SK-N-SH treated with all-trans-retinoic acid at 6 μM for 48 hours (cell line): ENCODE results near the gene A4GNT.
"Not testable (repeated sequence)": the region's sequence is repeated elsewhere in the genome, so short reads cannot be mapped to it uniquely, and the experiment has no call there.

ENCODE experiments used
- ATAC-seq: fragments of 200-7000 bp; cut with Tn5 transposase; 3 replicates; pipeline ENCODE4 v1.9.1; 2020; ENCODE audit warnings: mild to moderate bottlenecking, moderate library complexity
- ARNTL ChIP-seq: fragments of 450-650 bp; formaldehyde crosslinking; IDR thresholded peaks from 2 replicates; pipeline ENCODE4 v1.5.0; 2020; ENCODE audit warnings: low read depth, mild to moderate bottlenecking, moderate library complexity, borderline replicate concordance
- BACH2 ChIP-seq: fragments of 250-450 bp; sonication (Bioruptor Pico); IDR thresholded peaks from 2 replicates; pipeline ENCODE4 v1.9.0; 2021; ENCODE audit warnings: mild to moderate bottlenecking, borderline replicate concordance
- CREB5 ChIP-seq: fragments of 250-450 bp; sonication (Bioruptor Pico); IDR thresholded peaks from 2 replicates; pipeline ENCODE4 v1.5.1; 2020; ENCODE audit warnings: low read depth, mild to moderate bottlenecking, moderate library complexity
- CSDC2 ChIP-seq: fragments of 250-450 bp; sonication (Bioruptor Pico); IDR thresholded peaks from 2 replicates; pipeline ENCODE4 v1.5.0; 2020; ENCODE audit warnings: mild to moderate bottlenecking, moderate library complexity
- CSRNP3 ChIP-seq: fragments of 250-450 bp; sonication (Bioruptor Pico); IDR thresholded peaks from 2 replicates; pipeline ENCODE4 v1.5.1; 2021; ENCODE audit warnings: mild to moderate bottlenecking, moderate library complexity
- ESRRG ChIP-seq: fragments of 250-450 bp; sonication (Bioruptor Pico); IDR thresholded peaks from 2 replicates; pipeline ENCODE4 v1.6.1; 2021; ENCODE audit warnings: mild to moderate bottlenecking
- GLIS3 ChIP-seq: fragments of 250-450 bp; sonication (Bioruptor Pico); IDR thresholded peaks from 2 replicates; pipeline ENCODE4 v1.5.0; 2020; ENCODE audit warnings: mild to moderate bottlenecking, moderate library complexity
- ISL1 ChIP-seq: fragments of 250-450 bp; sonication (Bioruptor Pico); IDR thresholded peaks from 2 replicates; pipeline ENCODE4 v2.1.2; 2022; ENCODE audit warnings: mild to moderate bottlenecking, moderate library complexity
- OSR1 ChIP-seq: fragments of 250-450 bp; sonication (Bioruptor Pico); IDR thresholded peaks from 2 replicates; pipeline ENCODE4 v1.8.0; 2022; ENCODE audit warnings: moderate library complexity, mild to moderate bottlenecking, inconsistent platforms
- PATZ1 ChIP-seq: fragments of 250-450 bp; sonication (Bioruptor Pico); IDR thresholded peaks from 2 replicates; pipeline ENCODE4 v1.8.0; 2020; ENCODE audit warnings: mild to moderate bottlenecking, moderate library complexity, borderline replicate concordance
- POU6F1 ChIP-seq: fragments of 250-450 bp; sonication (Bioruptor Pico); IDR thresholded peaks from 2 replicates; pipeline ENCODE4 v1.8.0; 2021; ENCODE audit warnings: low read depth, mild to moderate bottlenecking, moderate library complexity, borderline replicate concordance
- PPARA ChIP-seq: fragments of 250-450 bp; sonication (Bioruptor Pico); IDR thresholded peaks from 2 replicates; pipeline ENCODE4 v1.5.0; 2020; ENCODE audit warnings: mild to moderate bottlenecking, borderline replicate concordance
- RARB ChIP-seq: fragments of 250-450 bp; sonication (Bioruptor Pico); IDR thresholded peaks from 2 replicates; pipeline ENCODE4 v1.8.0; 2021; ENCODE audit warnings: mild to moderate bottlenecking, moderate library complexity
- SNAI2 ChIP-seq: fragments of 250-450 bp; sonication (Bioruptor Pico); IDR thresholded peaks from 2 replicates; pipeline ENCODE4 v1.5.0; 2020; ENCODE audit warnings: mild to moderate bottlenecking, moderate library complexity
- TCF4 ChIP-seq: fragments of 250-450 bp; sonication (Bioruptor Pico); IDR thresholded peaks from 2 replicates; pipeline ENCODE4 v1.8.0; 2021; ENCODE audit warnings: mild to moderate bottlenecking, moderate library complexity, borderline replicate concordance
- TOX ChIP-seq: fragments of 250-450 bp; sonication (Bioruptor Pico); IDR thresholded peaks from 2 replicates; pipeline ENCODE4 v1.8.0; 2021; ENCODE audit warnings: mild to moderate bottlenecking, moderate library complexity, borderline replicate concordance
- TSHZ2 ChIP-seq: fragments of 250-450 bp; sonication (Bioruptor Pico); IDR thresholded peaks from 2 replicates; pipeline ENCODE4 v1.5.0; 2020; ENCODE audit warnings: mild to moderate bottlenecking, moderate library complexity
- ZC3H10 ChIP-seq: fragments of 250-450 bp; sonication (Bioruptor Pico); IDR thresholded peaks from 2 replicates; pipeline ENCODE4 v1.5.1; 2021; ENCODE audit warnings: mild to moderate bottlenecking, moderate library complexity
- ZFP3 ChIP-seq: fragments of 250-450 bp; sonication (Bioruptor Pico); IDR thresholded peaks from 2 replicates; pipeline ENCODE4 v1.5.0; 2020; ENCODE audit warnings: mild to moderate bottlenecking, moderate library complexity
- ZFP30 ChIP-seq: fragments of 450-650 bp; formaldehyde crosslinking; IDR thresholded peaks from 2 replicates; pipeline ENCODE4 v1.5.0; 2022; ENCODE audit warnings: mild to moderate bottlenecking, moderate library complexity
- ZNF565 ChIP-seq: fragments of 450-650 bp; formaldehyde crosslinking; conservative IDR thresholded peaks from 2 replicates; pipeline ENCODE4 v1.5.0; 2020; ENCODE audit warnings: low read depth, mild to moderate bottlenecking, moderate library complexity
- ZNF70 ChIP-seq: fragments of 450-650 bp; formaldehyde crosslinking; IDR thresholded peaks from 2 replicates; pipeline ENCODE4 v1.5.0; 2020; ENCODE audit warnings: mild to moderate bottlenecking, moderate library complexity
- ZNF8 ChIP-seq: fragments of 450-650 bp; formaldehyde crosslinking; IDR thresholded peaks from 2 replicates; pipeline ENCODE4 v1.5.0; 2020; ENCODE audit warnings: mild to moderate bottlenecking, moderate library complexity

Gene A4GNT

GRCh38 chr3:138103466-138103865 lies 28.7 kb downstream of the A4GNT start:
- ATAC-seq, result no peak; the same call in 2 of the 3 replicates
- TF ChIP-seq TSHZ2 (CRISPR knock-in tag) (no peak), ZNF8 (CRISPR knock-in tag) (no peak), OSR1 (CRISPR knock-in tag) (no peak), RARB (CRISPR knock-in tag) (no peak), ZFP3 (CRISPR knock-in tag) (no peak), PATZ1 (CRISPR knock-in tag) (no peak), ZNF565 (CRISPR knock-in tag) (no peak), GLIS3 (CRISPR knock-in tag) (no peak), ESRRG (no peak), TCF4 (CRISPR knock-in tag) (no peak), ZNF70 (CRISPR knock-in tag) (no peak), CREB5 (no peak), PPARA (no peak), CSDC2 (CRISPR knock-in tag) (no peak), TOX (CRISPR knock-in tag) (no peak), SNAI2 (CRISPR knock-in tag) (no peak), BACH2 (CRISPR knock-in tag) (no peak)

- ATAC-seq, result not testable (repeated sequence)
Observed at GRCh38 chr3:138101351-138101940, 30.7 kb downstream of the A4GNT start.

GRCh38 chr3:138099417-138099816 lies 32.8 kb downstream of the A4GNT start:
- ATAC-seq, result no peak
- TF ChIP-seq RARB (CRISPR knock-in tag) (no peak), BACH2 (CRISPR knock-in tag) (no peak), TCF4 (CRISPR knock-in tag) (no peak), ZNF70 (CRISPR knock-in tag) (no peak), ISL1 (CRISPR knock-in tag) (no peak), ZC3H10 (no peak), ZFP3 (CRISPR knock-in tag) (no peak), CSRNP3 (CRISPR knock-in tag) (no peak), CSDC2 (CRISPR knock-in tag) (no peak), ARNTL (CRISPR knock-in tag) (no peak), POU6F1 (CRISPR knock-in tag) (no peak), SNAI2 (CRISPR knock-in tag) (no peak), PPARA (no peak), ZNF8 (CRISPR knock-in tag) (no peak), ESRRG (no peak), TOX (CRISPR knock-in tag) (no peak), ZFP30 (CRISPR knock-in tag) (no peak), ZNF565 (CRISPR knock-in tag) (no peak), TSHZ2 (CRISPR knock-in tag) (no peak)
